Measurements from ENCODE around the gene CHRM2.

The CHRM2 gene

DNA sequence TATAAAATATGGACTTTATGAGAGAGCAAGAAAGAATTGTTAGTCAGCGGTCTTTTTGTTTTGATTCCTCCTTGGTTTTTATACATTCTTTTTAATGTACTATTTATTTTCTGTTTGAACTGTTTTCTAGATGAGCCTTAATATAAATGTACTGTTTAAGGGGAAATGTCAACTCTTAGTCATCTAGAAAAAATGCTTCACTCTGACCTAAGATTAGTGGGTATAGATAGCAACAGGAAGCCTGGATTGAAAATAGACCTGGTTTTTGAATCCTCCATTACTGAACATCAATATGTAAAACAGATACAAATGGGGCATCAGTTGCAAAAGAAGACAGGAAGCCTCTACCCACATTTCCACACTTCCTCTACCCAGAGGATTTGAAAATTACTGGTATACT is 87.8 kb downstream of the CHRM2 start:
- TF ChIP-seq CREB1 (IDR thresholded peaks at IDR 0.05; ENCODE audit: low read depth) = no peak
- TF ChIP-seq YY1 (IDR thresholded peaks at IDR 0.05; ENCODE audit: low read depth) = no peak
- TF ChIP-seq, protein P1, sequence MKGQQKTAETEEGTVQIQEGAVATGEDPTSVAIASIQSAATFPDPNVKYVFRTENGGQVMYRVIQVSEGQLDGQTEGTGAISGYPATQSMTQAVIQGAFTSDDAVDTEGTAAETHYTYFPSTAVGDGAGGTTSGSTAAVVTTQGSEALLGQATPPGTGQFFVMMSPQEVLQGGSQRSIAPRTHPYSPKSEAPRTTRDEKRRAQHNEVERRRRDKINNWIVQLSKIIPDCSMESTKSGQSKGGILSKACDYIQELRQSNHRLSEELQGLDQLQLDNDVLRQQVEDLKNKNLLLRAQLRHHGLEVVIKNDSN (IDR thresholded peaks at IDR 0.05) = no peak
- no peak for TF ChIP-seq EGR1 (IDR thresholded peaks at IDR 0.05)
- no peak for TF ChIP-seq TCF12 (IDR thresholded peaks at IDR 0.05; ENCODE audit: low read depth)
- TF ChIP-seq TEAD4 (IDR thresholded peaks at IDR 0.05) = no peak
- TF ChIP-seq CEBPB (IDR thresholded peaks at IDR 0.05) = no peak
- TF ChIP-seq ZBTB7A (IDR thresholded peaks at IDR 0.05; ENCODE audit: low read depth) = no peak
- TF ChIP-seq NFIC (IDR thresholded peaks at IDR 0.05) = no peak
- no peak for TF ChIP-seq TAF1 (IDR thresholded peaks at IDR 0.05; ENCODE audit: low read depth)
- TF ChIP-seq FOXM1 (IDR thresholded peaks at IDR 0.05; ENCODE audit: borderline replicate concordance, low read depth) = no peak
- no peak for TF ChIP-seq EP300 (IDR thresholded peaks at IDR 0.05; ENCODE audit: borderline replicate concordance)
- TF ChIP-seq, protein P2, sequence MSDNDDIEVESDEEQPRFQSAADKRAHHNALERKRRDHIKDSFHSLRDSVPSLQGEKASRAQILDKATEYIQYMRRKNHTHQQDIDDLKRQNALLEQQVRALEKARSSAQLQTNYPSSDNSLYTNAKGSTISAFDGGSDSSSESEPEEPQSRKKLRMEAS (IDR thresholded peaks at IDR 0.05) = no peak
- no peak for TF ChIP-seq RAD21 (IDR thresholded peaks at IDR 0.05; ENCODE audit: low read depth)
- TF ChIP-seq, protein P3, sequence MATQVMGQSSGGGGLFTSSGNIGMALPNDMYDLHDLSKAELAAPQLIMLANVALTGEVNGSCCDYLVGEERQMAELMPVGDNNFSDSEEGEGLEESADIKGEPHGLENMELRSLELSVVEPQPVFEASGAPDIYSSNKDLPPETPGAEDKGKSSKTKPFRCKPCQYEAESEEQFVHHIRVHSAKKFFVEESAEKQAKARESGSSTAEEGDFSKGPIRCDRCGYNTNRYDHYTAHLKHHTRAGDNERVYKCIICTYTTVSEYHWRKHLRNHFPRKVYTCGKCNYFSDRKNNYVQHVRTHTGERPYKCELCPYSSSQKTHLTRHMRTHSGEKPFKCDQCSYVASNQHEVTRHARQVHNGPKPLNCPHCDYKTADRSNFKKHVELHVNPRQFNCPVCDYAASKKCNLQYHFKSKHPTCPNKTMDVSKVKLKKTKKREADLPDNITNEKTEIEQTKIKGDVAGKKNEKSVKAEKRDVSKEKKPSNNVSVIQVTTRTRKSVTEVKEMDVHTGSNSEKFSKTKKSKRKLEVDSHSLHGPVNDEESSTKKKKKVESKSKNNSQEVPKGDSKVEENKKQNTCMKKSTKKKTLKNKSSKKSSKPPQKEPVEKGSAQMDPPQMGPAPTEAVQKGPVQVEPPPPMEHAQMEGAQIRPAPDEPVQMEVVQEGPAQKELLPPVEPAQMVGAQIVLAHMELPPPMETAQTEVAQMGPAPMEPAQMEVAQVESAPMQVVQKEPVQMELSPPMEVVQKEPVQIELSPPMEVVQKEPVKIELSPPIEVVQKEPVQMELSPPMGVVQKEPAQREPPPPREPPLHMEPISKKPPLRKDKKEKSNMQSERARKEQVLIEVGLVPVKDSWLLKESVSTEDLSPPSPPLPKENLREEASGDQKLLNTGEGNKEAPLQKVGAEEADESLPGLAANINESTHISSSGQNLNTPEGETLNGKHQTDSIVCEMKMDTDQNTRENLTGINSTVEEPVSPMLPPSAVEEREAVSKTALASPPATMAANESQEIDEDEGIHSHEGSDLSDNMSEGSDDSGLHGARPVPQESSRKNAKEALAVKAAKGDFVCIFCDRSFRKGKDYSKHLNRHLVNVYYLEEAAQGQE (IDR thresholded peaks at IDR 0.05; ENCODE audit: low read depth) = no peak

DNA sequence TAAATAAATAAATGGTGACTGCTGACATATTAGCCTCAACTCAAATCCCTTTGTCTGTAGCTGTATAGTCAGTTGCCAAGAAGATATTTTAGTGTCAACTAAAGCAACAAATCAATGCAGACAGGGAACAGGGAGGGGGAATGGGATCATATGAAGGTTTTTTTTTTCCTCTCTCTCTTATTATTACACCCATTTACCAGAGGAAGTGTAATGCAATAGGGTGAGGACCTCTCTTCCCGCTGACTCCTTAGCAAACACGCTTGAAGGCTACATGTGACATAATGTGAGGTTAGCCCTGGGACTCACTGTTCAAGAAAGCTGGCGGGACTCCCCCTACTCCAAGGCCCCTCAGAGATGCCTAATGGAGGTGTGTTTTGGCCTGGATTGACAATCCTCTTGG is 88.2 kb downstream of the CHRM2 start:
- TF ChIP-seq, protein P2 (IDR thresholded peaks at IDR 0.05) = no peak
- TF ChIP-seq, protein P1 (IDR thresholded peaks at IDR 0.05) = no peak
- TF ChIP-seq YY1 (IDR thresholded peaks at IDR 0.05; ENCODE audit: low read depth) = no peak
- TF ChIP-seq TEAD4 (IDR thresholded peaks at IDR 0.05) = no peak
- TF ChIP-seq FOXM1 (IDR thresholded peaks at IDR 0.05; ENCODE audit: borderline replicate concordance, low read depth) = no peak
- TF ChIP-seq, protein P3 (IDR thresholded peaks at IDR 0.05; ENCODE audit: low read depth) = no peak
- TF ChIP-seq TAF1 (IDR thresholded peaks at IDR 0.05; ENCODE audit: low read depth) = no peak
- no peak for TF ChIP-seq EP300 (IDR thresholded peaks at IDR 0.05; ENCODE audit: borderline replicate concordance)
- no peak for TF ChIP-seq EGR1 (IDR thresholded peaks at IDR 0.05)
- TF ChIP-seq CEBPB (IDR thresholded peaks at IDR 0.05) = no peak
- TF ChIP-seq CREB1 (IDR thresholded peaks at IDR 0.05; ENCODE audit: low read depth) = no peak
- TF ChIP-seq ZBTB7A (IDR thresholded peaks at IDR 0.05; ENCODE audit: low read depth) = no peak
- no peak for TF ChIP-seq NFIC (IDR thresholded peaks at IDR 0.05)
- no peak for TF ChIP-seq RAD21 (IDR thresholded peaks at IDR 0.05; ENCODE audit: low read depth)
- TF ChIP-seq TCF12 (IDR thresholded peaks at IDR 0.05; ENCODE audit: low read depth) = no peak

DNA sequence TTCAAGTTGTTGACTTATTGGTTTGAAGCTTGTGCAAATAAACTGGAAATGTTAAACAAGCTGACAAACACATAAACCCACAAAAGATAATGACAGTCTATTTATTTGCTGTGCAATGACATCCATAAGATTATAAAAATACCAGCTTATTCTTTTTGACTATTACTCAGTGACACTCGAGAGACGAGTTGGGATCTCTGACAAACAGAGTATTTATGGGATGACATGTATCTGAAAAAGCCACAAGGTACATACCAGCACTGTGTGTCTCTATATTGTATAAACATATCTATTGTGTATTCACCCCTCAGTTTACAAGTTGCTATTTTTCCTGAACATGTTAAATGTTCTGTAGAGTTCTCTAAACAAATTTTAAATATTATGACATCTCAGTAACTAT is 88.9 kb downstream of the CHRM2 start:
- TF ChIP-seq, protein P2 (IDR thresholded peaks at IDR 0.05) = no peak
- TF ChIP-seq, protein P1 (IDR thresholded peaks at IDR 0.05) = no peak
- no peak for TF ChIP-seq RAD21 (IDR thresholded peaks at IDR 0.05; ENCODE audit: low read depth)
- TF ChIP-seq TCF12 (IDR thresholded peaks at IDR 0.05; ENCODE audit: low read depth) = no peak
- TF ChIP-seq EP300 (IDR thresholded peaks at IDR 0.05; ENCODE audit: borderline replicate concordance) = no peak
- no peak for TF ChIP-seq CEBPB (IDR thresholded peaks at IDR 0.05)
- no peak for TF ChIP-seq ZBTB7A (IDR thresholded peaks at IDR 0.05; ENCODE audit: low read depth)
- TF ChIP-seq CREB1 (IDR thresholded peaks at IDR 0.05; ENCODE audit: low read depth) = no peak
- no peak for TF ChIP-seq TAF1 (IDR thresholded peaks at IDR 0.05; ENCODE audit: low read depth)
- no peak for TF ChIP-seq YY1 (IDR thresholded peaks at IDR 0.05; ENCODE audit: low read depth)
- no peak for TF ChIP-seq FOXM1 (IDR thresholded peaks at IDR 0.05; ENCODE audit: borderline replicate concordance, low read depth)

DNA sequence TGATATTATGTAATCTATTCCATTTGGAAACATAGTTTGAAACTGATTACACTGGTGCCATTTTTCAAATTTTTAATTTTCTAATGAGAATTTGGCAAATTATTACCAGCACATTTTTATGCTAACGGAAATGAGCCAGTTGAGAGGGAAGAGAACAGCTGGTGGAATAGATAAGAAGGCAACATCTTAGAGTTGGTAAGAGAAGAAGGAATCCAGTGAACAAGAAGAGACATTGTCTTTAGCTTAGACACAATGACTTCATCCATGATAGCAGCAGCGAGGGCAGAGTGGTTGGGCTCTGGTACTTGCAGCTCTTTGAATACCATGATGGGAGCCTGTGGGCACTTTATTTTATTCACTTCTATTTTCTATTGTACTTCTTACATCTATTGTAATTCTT is 89.6 kb downstream of the CHRM2 start:
- no peak for TF ChIP-seq TAF1 (IDR thresholded peaks at IDR 0.05; ENCODE audit: low read depth)

DNA sequence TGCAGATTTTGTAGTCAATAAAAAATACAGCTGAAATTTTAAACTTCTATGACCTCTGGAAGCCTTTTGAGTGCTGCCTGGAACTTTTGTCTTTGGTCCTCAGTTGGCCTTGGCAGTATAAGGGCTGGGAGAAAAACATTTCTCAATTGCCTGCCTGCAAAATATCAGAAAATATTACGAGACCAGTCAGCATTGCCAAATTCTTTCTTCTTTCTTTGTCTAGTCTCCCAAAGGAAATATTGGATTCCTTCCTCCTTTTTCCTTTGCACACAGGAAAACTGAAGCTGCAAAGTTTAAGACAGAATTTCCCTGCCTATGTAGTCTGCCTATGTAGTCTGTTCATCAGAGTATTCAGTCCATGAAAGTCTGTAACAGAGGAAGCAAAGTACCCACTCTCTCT is 95.9 kb downstream of the CHRM2 start:
- TF ChIP-seq RAD21 (IDR thresholded peaks at IDR 0.05; ENCODE audit: low read depth) (no peak), NFIC (IDR thresholded peaks at IDR 0.05) (no peak), CREB1 (IDR thresholded peaks at IDR 0.05; ENCODE audit: low read depth) (no peak), TCF12 (IDR thresholded peaks at IDR 0.05; ENCODE audit: low read depth) (no peak), TEAD4 (IDR thresholded peaks at IDR 0.05) (no peak), FOXM1 (IDR thresholded peaks at IDR 0.05; ENCODE audit: borderline replicate concordance, low read depth) (no peak), YY1 (IDR thresholded peaks at IDR 0.05; ENCODE audit: low read depth) (no peak), ZBTB7A (IDR thresholded peaks at IDR 0.05; ENCODE audit: low read depth) (no peak), EP300 (IDR thresholded peaks at IDR 0.05; ENCODE audit: borderline replicate concordance) (no peak)
- TF ChIP-seq, protein P1 (IDR thresholded peaks at IDR 0.05) = no peak
- TF ChIP-seq, protein P2 (IDR thresholded peaks at IDR 0.05) = no peak
- TF ChIP-seq, protein P3 (IDR thresholded peaks at IDR 0.05; ENCODE audit: low read depth) = no peak

Data from Ishikawa (cell line).